Gastroesophageal sphincter (tissue), 4 donors: Measurements from ENCODE around the gene TLX1. TPM values are rescaled to one million over a fixed set of nuclear protein-coding genes. Genes with fewer than 3 reads are reported as not detected.

Experiments
- ATAC-seq: fragments of 150-250 bp; one replicate; pipeline ENCODE4 v1.9.1; 2016; ENCODE audit warnings: mild to moderate bottlenecking, moderate library complexity
- H3K27ac ChIP-seq, 4 donors: fragments of 200-600 bp; sonication (generic) in 3 of 4; 1 replicate in 3 of 4; 2 replicates in 1 of 4; pipeline ENCODE4 v1.5.1; 2016 to 2019
- H3K27me3 ChIP-seq: fragments of 200-600 bp; sonication (generic); one replicate; pipeline ENCODE4 v1.5.1; 2019
- H3K36me3 ChIP-seq, 2 donors: fragments of 200-600 bp; sonication (generic); one replicate each; pipeline ENCODE4 v1.5.1; 2019; ENCODE audit warnings: control low read depth in 1 of 2
- H3K4me1 ChIP-seq, 3 donors: fragments of 200-600 bp; sonication (generic); 1 replicate in 2 of 3; 2 replicates in 1 of 3; pipeline ENCODE4 v1.5.1; 2016 to 2019; ENCODE audit warnings: control low read depth in 2 of 3
- H3K4me3 ChIP-seq, 2 donors: fragments of 200-600 bp; sonication (generic); one replicate each; pipeline ENCODE4 v1.5.1; 2019; ENCODE audit warnings: mild to moderate bottlenecking in 1 of 2, moderate library complexity in 1 of 2
- H3K9me3 ChIP-seq, 3 donors: fragments of 200-600 bp; sonication (generic); one replicate each; pipeline ENCODE4 v1.5.1; 2017 to 2019; ENCODE audit warnings: control low read depth in 2 of 3
- CTCF ChIP-seq, 4 experiments: fragments of 200-600 bp in 2 of 4; fragments of 450-650 bp in 2 of 4; sonication (generic) in 1 of 4; IDR thresholded peaks; one replicate each; pipeline ENCODE4 v1.5.1; 2017 to 2019; ENCODE audit warnings: antibody characterized with exemption in 4 of 4, mild to moderate bottlenecking in 2 of 4, moderate library complexity in 2 of 4
- EP300 ChIP-seq: sonication (generic); formaldehyde crosslinking; IDR thresholded peaks from one replicate; pipeline ENCODE4 v1.6.1; 2017; ENCODE audit warnings: antibody characterized with exemption, mild to moderate bottlenecking
- POLR2A ChIP-seq, 2 donors: fragments of 450-650 bp; IDR thresholded peaks; one replicate each; pipeline ENCODE4 v1.6.1; 2017; ENCODE audit warnings: antibody characterized with exemption in 2 of 2, mild to moderate bottlenecking in 2 of 2, moderate library complexity in 1 of 2
- POLR2AphosphoS5 ChIP-seq: sonication (generic); formaldehyde crosslinking; IDR thresholded peaks from one replicate; pipeline ENCODE4 v1.6.1; 2017; ENCODE audit warnings: antibody characterized with exemption
- WGBS, 2 donors: methylation state at CpG; one replicate each; pipeline ENCODE4 v1.1.5; 2018; ENCODE audit warnings: low coverage in 1 of 2; 5-methylcytosine and 5-hydroxymethylcytosine counted together
- total RNA-seq, 4 donors: library from RNA; depleted of rRNA; stranded (reverse); fragments of >200 nt; gene quantifications; one replicate each; pipeline ENCODE4 v1.1.0, GENCODE V29; 2016

Gene TLX1
- total RNA-seq, 4 donors from 2014 or later: not detected

- peaks cover 100% of the 10 kb centered on the region for H3K27me3 ChIP-seq
- H3K27ac ChIP-seq: no peak overlapping the region
- peaks cover 0 to 61% (median 27%) of the 10 kb centered on the region in 3 donors for H3K4me1 ChIP-seq
- H3K4me3 ChIP-seq: peak overlapping the region in 1 of 2 donors; percentile 23
- no peak for ATAC-seq
- TF ChIP-seq POLR2A (IDR thresholded peaks at IDR 0.05) (no peak), POLR2AphosphoS5 (no peak), CTCF (IDR thresholded peaks at IDR 0.05) (no peak), EP300 (no peak)
- H3K36me3 ChIP-seq: no peaks in the 10 kb centered on the region
- no peaks in the 10 kb centered on the region for H3K9me3 ChIP-seq
- 0% methylated on average over 1 to 4 of the region's 60 CpGs for WGBS, 2 donors
Observed at GRCh38 chr10:101134299-101135127, 3.4 kb downstream of the TLX1 start.

- TF ChIP-seq CTCF (IDR thresholded peaks at IDR 0.05): no peak
- TF ChIP-seq POLR2A (IDR thresholded peaks at IDR 0.05): no peak
- TF ChIP-seq EP300: no peak
- TF ChIP-seq POLR2AphosphoS5: no peak
- 33% methylated on average over 11 of the region's 36 CpGs; no CpG with 5 or more reads in 1 of the 2 donors for WGBS, 2 donors
- Histone ChIP-seq H3K4me1 (peaks cover 0 to 69% (median 31%) of the 10 kb centered on the region in 3 donors), H3K27ac (no peak overlapping the region), H3K36me3 (no peaks in the 10 kb centered on the region), H3K9me3 (no peaks in the 10 kb centered on the region), H3K27me3 (peaks cover 100% of the 10 kb centered on the region), H3K4me3 (peak overlapping the region in 1 of 2 donors; percentile 23)
- no peak for ATAC-seq
Observed at GRCh38 chr10:101135141-101136006, 4.3 kb downstream of the TLX1 start.

- ATAC-seq: no peak
- H3K4me1 ChIP-seq: peaks cover 0 to 67% (median 29%) of the 10 kb centered on the region in 3 donors
- peaks cover 100% of the 10 kb centered on the region for H3K27me3 ChIP-seq
- 4% methylated on average over 4 of the region's 33 CpGs; no CpG with 5 or more reads in 1 of the 2 donors for WGBS, 2 donors
- no peak for TF ChIP-seq EP300
- TF ChIP-seq POLR2AphosphoS5: no peak
- no peak for TF ChIP-seq POLR2A (IDR thresholded peaks at IDR 0.05)
- TF ChIP-seq CTCF (IDR thresholded peaks at IDR 0.05): no peak
- H3K9me3 ChIP-seq: no peaks in the 10 kb centered on the region
- no peak overlapping the region for H3K4me3 ChIP-seq
- no peak overlapping the region for H3K27ac ChIP-seq
- no peaks in the 10 kb centered on the region for H3K36me3 ChIP-seq
Observed at GRCh38 chr10:101136007-101136707, 5.1 kb downstream of the TLX1 start.

GRCh38 chr10:101136708-101137121 is 5.6 kb downstream of the TLX1 start:
- Histone ChIP-seq H3K27ac (no peak overlapping the region), H3K4me1 (peaks cover 0 to 63% (median 23%) of the 10 kb centered on the region in 3 donors), H3K4me3 (no peak overlapping the region), H3K36me3 (no peaks in the 10 kb centered on the region), H3K27me3 (peaks cover 100% of the 10 kb centered on the region), H3K9me3 (no peaks in the 10 kb centered on the region)
- 0 to 9% methylated on average over 1 to 6 of the region's 26 CpGs for WGBS, 2 donors
- no peak for ATAC-seq
- TF ChIP-seq CTCF (IDR thresholded peaks at IDR 0.05): no peak
- TF ChIP-seq POLR2A (IDR thresholded peaks at IDR 0.05): no peak
- no peak for TF ChIP-seq EP300
- no peak for TF ChIP-seq POLR2AphosphoS5
